ENCODE results near the gene PIGC.

Gene PIGC

DNA sequence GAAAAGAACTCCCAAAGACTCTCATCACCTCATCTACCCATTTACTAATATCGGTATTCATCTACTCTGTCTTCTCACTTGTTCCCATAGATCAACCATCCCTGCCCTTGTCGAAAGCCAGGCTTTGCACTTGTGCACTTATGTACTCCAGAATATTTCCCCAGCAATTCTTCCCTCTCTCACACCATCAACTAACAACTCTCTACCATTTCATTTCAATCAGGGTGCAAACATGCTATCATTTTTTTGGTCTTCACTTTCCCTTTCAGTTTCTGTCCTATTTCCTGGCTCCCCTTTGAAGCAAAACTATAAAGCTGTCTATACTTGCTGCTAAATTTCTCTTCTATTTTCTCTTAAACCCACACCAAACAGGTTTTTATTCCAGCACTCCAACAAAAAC is 16.7 kb downstream of the PIGC start:
- no peak for DNase-seq

DNA sequence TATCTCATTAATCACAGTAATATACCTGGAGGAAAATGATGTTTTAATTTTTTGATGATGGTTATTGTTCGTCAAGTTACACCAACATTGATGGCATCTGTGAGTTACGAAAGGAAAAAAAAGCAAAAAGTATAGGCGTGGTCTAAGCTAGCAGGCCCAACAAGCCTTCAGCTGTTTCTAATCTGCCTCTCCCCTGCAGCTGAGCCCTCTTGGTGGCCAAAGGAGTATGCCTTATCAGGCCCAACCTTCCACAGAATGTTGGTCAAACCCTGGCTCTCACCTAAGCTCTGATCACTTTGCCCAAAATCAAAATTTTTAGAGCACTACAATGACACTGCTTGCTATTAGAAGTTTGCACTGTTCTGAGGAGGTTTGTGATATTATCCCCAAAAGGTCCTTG is 18.5 kb downstream of the PIGC start:
- DNase-seq, result no peak

DNA sequence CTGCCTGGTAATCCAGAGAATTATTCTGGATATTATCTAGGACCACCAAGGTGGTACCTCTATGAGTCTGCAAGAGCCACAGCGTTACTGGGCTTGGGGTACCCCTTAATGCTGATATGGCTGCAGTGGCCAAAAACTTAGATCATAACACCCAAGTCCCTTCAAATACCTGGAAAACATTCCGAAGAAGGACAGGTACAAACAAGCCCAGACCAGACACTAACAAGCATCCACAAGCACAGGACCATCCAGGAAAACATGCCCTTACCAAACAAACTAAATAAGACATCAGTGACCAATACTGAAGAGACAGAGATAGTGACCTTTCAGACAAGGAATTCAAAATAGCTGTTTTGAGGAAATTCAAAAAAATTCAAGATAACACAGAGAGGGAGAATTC is 20.5 kb downstream of the PIGC start:
- no peak for DNase-seq

DNA sequence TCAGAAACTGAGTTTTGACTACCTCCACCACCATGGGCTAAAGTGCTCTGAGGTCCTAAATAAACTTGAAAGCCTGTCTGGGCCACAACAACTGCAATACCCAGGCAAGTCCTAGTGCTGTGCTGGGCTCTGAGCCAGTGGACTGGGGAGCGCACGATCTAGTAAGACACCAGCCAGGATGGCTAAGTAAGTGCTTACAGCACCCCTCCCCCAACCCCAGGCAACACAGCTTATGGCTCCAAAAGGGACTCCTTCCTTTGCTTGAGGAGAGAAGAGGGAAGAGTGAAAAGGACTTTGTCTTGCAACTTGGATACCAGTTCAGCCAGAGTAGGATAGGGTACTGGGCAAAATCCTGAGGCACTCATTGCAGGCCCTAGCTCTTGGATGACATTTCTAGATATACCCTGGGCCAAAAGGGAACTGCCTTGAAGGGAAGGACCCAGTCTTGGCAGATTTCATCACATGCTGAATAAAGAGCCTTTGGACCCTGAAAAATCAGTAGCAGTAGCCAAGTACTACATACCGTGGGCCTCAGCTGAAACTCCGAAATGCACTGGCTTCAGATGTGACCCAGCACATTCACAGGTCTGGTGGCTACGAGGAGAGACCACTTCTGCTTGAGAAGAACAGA is 21.8 kb downstream of the PIGC start:
- DNase-seq, result no peak

DNA sequence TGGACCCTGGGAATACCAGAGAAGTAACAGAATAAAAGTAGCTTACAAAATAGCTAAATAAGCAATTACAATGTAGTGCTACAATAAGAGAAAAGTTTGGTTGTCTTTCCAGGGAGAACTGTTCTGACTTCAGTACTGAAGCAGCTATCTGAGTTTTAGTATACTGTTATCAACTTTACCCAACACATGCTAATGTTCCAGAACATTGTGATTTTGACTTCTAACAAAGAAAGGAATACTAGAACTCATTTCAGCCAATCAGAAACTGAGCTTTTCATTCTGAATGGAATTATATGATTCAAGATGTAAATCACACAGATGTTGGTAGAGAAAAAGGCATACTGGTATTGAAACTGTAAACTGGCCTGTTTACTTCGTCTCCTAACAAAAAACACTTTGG is 23.5 kb downstream of the PIGC start, which contains the start of gene C1orf105:
C1orf105 (plus strand) TSS at position 301 of the 400 bp plus-strand sequence. CDS start 201 bp downstream, outside the sequence.
- DNase-seq, result no peak

DNA sequence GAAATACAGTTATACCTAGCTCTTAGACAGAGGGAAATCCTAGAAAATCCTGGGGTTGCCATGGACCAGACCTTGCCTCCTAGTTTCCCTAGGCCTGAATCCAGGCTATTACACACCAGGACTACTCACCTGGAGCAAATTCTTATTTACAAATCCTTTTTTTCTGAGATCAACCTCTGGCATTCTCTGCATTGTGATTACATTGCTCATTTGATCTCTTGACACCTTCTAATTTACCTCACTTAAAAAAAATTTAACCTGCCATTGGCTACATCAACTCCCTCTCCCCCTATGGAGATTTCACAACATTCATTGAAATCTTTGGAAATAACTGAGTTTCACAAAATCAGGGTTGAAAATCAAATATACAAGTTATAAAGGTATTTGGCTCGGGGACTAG is 26.3 kb downstream of the PIGC start:
- DNase-seq, result no peak

DNA sequence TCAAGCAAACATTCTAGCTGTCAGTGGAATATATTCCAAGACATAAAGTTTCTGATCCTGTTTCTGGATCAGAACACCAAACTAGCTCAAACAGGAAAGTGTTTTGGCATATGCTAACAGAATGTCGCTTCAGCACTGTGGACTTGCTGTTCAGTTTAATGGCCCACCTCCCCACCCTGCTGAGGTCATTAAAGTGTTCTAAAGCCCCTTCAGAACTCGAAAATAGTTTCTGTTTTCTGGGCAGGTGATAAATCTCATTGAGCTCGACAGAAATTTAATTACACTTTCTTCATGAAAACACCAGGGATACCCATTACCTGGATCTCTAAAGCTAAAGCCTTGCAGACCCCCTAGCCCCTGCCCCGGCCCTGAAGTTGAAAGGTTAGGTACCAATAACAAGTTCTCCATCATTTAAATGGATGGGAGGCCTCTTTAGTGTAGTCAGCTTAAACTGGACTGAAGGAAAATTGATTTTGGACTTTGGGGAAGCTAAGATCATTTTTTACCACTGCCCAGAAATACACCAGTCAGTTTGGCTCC is 27.3 kb downstream of the PIGC start:
- DNase-seq, result no peak

DNA sequence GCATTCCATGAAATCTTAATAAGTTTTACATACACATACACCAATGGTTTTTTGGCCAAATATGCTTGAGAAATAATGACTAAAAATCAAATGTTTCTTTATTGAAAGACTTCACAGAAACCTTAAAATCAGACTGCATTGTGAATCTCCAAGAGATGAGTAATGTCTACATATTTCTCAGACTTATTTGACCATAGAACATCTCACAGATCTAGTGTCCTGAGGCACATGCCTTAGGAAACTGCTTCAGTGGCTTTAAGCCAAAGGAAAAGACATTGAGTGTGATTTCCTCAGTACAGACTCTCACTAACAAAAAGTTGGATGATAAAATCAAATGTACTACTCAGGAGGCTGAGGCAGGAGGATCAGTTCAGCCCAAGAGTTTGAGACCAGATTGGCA is 29.5 kb downstream of the PIGC start:
- peak; percentile 78 for DNase-seq

DNA sequence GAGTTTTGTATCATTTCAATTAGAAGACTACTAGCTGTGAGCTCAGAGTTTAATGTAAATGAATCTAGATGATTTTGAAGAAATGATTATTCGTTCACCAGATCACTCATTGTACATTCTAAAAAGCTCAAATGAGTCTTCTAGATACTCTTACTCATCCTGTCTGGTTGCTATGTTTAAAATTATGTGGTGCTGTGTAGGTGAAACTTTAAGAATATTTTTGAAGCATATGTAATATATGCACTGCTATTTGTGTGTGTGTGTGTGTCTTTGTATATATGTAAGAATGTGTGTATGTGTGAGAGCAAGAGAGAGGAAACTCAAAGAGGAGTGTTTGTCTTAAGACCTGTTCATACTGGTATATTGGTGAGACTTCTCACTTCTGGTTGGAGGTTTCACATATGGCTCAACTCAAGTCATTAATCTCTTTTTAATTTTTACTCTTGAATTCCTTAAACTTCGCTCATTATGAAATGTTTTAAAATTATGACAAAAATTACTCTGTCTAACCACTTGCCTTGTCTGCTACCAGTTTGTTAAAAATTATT is 32.0 kb downstream of the PIGC start:
- DNase-seq, result no peak

DNA sequence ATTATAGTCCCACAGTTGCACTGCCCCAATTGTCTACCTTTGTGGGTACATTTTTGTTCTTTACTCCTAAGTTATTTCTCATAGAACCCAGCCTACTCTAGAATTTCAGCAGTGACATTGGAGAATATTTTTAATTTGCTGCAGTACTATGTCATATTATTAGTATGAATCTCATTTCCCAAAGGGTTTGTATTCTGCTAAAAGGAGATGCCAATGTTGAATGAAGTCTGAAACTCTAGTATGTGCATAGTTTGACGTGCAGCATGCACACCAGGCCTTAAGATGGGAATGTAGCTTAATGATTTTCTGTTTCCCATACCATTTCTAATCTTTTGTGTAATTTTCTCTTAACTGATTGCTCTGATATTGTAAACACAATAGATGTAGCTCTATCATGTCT is 33.8 kb downstream of the PIGC start:
- peak; percentile 52 for DNase-seq

DNA sequence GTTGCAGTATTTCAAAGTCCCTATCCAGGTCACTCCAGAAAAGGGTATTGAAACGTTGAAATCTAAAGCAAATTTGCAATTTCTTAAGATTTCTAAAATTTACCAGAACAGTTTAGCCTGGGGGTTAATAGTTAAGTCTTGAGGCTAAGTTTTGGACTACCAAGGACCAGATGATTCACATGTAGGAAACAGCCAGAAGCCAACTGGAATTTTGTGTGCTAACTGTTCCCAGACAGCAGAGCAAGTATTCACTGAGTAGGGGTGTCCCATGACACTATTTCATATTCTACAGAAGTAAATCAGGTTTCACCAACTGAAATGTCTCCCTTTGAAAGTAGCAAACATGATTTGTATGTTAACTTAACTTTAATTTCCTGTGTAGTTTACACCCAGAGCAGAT is 34.9 kb downstream of the PIGC start:
- peak; percentile 47 for DNase-seq

DNA sequence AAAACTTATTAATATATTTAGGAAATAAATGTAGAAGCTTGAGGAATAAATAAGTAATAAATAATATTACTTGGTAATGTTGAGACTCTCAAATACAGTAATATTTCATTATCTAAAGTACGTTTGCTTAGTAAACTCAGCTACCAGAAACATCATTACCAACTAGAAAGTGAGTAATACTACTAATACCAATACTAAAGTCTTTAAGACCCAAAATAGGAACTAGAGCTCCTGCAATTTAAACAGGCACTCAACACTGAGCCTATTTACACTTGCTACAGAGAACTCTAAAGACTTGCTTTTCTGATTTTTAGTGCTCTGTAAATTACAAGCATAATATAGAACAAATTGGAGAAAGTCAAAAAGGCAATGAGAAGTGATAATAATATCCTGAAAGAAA is 36.9 kb downstream of the PIGC start:
- DNase-seq, result no peak

DNA sequence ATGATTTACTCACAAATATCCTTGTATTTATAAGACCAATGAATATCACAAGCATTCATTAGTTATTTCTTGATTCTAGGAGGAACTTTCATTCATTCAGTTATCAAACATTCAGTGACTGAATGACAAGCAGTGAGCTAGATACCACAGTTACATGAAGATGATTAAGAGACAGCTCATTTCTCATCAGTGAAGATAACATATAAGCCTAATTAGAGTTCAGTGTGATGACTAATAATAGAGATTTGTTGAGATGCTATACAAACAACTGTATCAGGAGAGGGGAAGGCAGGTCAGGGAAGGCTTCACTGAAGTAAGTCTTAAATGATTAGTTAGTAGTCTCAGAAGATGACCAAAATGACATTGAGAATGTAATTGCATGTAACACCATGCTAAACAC is 38.0 kb downstream of the PIGC start:
- no peak for DNase-seq

DNA sequence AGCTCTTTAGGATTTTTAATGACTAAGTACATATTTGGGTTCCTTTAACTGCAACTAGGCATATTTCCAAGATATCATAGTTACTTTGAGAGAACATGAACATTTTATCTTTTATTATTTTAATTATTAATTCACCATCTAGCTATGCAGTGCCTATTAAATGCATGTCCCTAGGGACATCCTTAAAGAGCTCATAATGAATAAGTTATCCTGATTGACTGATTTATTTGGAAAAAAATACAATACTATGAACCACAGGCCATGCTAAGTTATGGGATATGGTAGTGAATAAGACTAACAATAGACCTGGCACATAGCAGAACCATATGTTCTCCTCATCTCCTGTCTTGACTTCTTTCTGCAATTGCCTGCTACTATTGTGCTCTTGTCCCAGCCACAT is 39.7 kb downstream of the PIGC start:
- peak; percentile 58 for DNase-seq

DNA sequence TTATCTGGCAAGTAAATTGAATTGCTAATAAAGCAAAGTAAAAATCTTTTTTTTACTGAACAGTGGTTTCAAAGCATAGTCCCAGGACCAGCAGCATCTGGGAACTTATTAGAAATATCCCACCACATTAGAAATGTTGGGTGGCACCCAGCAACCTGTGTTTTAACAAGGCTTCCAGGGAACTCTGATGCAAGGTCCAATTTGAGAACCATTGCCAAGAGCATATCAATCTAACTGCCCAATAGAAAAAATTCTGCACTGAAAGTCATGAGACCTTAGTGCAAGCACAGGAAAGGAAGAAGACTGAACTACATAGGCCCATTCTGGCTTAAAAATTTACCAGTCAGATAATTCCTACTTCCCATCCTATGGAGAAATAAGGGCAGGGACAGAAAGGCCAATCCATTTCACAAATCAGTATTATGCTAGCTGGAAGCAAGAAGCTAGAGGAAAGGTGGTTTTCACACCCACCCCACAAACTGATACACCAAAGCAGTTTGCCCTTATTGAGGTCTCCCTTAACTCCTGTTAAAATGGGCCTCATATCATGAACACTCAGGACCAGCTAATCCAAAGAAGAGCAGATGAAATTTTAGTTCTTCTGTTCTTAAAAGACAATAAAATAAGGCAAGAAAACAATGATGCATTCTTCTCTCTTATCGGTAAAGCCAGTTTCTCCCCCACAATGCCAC is 40.8 kb downstream of the PIGC start:
- DNase-seq, result no peak

DNA sequence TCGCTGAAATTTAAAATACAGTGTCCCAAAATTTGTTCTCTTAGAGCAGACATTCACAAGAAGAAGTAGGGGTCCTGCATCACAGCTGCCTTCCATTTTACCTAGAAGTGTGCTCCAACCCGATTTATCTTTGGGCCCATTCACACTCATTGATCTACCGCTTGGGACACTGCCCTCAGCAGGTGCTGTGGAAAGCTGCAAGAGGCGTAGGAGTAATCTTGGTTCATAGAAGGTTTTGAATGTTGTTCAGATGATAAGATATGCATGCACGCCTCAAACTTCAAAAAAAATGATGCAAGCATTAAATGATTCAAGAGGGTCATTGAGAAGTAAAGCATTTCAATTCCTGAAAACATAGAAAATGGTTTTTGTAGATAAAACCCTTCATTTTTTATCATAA is 42.0 kb downstream of the PIGC start:
- DNase-seq, result no peak

DNA sequence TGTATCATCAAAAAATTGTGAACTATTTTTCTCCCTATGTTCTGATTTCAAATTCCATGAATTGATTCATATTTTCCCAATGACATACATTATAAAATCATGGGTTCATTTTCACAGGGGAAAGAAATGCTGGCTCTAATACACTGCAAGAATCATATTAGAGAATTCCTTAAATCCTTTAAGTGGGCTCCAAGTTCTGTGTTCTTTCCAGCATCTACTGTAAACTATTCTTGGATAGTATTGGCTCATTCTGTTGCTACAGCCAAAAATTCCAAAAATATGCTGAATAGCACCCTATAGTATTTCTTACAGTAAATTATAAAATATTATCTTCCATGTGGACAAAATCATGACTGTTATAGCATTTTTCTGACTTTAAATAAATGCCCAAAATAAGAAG is 42.4 kb downstream of the PIGC start:
- no peak for DNase-seq

DNA sequence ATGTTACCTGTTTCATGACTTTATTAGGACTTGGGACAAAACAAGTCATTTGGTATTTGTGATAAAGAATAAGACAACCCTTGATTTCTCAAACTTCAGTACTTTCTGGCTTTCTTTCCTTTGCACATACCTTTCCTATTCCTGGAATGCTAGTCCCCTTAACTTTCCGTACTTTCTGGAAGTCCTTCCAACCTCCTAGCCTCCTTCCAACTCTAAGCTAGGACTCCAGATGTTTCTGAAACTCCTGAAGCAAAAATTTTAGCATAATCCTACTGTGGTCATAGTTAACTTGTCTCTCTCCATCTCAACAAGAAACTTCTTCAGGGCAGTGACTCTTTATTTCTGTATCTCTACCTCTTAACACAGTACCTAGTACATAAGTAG is 43.2 kb downstream of the PIGC start:
- no peak for DNase-seq

DNA sequence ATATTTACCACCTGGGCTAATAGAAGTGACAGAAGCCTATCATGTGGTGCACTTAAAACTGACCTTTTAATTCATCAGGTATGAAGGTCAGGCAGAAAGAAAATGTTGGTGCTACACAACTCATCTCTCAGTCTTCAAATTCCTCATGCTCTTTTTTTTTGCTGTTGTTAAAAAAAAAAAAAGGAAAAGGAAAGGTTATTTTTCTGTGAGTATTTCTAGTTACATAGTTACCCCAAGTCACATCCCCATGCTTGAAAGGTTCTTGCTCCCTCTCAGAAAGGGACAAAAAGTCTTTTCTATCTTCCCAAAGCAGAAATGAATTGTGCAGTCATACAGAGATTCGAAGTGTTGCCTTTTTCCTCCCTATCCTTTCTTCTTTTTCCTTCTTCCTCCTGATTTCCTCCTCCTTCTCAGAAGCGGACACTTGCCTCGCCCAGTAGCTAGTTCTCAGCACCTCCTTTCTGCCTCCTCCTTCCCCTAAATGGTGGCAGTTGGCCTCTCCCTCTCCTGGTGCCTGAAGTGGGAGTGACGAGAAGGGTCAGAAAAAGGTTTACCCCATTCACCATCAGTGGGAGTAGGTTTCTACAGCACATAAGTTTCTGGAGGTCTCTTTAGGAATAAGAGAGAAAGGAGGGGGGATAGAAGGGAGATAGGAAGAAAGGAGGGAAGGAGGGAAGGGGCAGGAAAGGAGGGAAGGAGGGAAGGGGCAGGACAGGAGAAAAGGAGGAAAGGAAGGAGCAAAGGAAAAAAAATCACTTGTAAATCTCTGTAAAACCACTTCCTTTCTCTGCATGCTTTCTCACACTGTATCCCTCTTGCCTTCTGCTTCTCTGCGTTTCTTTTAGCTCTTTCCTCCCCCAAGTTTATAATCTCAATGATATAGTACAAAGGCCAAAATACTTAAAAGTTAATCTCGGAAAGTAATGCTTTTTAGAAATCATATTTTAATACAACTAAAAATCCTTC is 43.8 kb downstream of the PIGC start:
- no peak for DNase-seq

DNA sequence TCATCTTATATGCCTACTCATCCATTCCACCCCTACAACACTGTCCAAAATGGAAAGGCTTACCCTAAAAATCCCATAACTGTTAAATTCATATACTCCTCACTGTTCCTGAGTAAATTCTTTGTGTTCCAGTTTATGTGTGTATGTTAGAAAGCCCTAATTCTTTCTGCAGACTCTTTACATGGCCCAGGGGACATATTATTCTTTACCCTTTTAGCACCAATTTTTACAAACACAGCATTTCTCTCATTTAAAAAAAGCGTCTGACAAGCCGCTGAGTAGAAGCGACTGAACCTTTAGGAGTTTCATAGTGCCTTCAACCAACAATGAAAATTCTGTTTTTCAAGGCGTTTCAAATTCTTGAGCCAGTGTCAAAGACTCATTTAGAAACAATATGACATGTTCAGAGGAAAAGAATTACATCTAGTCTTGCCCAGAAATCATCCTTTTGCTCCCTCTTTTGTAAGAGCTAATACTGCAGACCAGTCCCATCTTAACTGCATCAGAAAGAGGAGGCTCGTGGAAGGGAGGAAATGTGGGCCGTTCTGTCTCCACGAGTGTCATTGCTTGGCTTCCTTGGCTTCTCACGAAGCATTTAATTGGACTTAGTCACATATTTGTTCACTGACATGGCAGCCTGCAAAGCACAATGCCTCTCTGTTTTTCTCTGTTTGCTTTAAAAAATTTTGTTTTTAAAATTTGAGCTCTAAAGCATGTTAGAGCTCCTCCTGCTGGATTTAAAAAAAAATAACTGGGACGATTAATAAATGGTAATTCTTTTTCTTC is 44.7 kb downstream of the PIGC start:
- DNase-seq, result peak; percentile 98

DNA sequence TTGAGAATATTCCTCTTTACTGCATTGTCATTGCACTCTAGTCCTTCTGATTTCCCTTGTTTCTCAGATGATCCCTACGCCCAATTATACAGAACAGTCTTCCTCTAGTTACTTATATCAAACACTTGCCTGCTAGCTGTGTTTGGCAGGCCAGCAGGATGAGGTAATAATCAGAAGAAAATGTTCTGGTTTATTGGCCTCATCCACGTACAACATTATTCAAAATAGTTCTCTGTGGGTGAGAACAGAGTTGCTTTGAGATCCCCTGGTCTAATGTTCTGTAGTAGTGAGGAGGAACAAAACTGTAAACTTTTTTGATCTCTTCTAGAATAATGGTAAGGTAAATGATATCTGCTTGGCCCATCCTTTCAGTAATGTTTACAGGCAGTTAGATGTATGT is 45.7 kb downstream of the PIGC start:
- no peak for DNase-seq

DNA sequence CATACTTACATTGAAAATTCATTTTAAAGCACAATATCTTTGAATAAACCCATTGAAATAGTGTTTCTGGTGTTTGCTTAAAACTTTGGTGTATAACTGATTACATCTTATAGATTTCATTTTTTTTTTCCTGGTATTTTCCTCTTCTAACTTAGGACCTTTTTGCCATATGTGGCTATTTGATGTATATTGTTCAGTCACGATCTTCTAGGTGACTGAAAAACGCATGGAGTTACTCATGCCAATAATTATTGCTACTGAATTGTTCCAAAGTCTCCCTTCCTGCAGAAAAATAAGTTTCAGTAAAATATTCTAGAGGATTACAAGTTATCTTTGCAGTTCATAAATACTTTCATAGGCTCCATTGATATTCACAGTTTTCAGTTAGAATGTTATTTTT is 46.2 kb downstream of the PIGC start:
- no peak for DNase-seq
